Astrocyte (in vitro differentiated cells and primary cell): ENCODE data around the gene EHD1. TPM values are rescaled to one million over a fixed set of nuclear protein-coding genes. Genes with fewer than 3 reads are reported as not detected.
"Not testable (repeated sequence)": the region's sequence is repeated elsewhere in the genome, so short reads cannot be mapped to it uniquely, and the experiment has no call there.

Source experiments
- DNase-seq: peaks from one replicate; pipeline ENCODE4 v3.0.0-alpha.2; 2010; ENCODE audit warnings: low read depth
- FAIRE-seq: peaks from 2 replicates; lab custom pipeline; 2011; peaks lifted over from hg19 to GRCh38; lab: Jason Lieb, UNC
- H2AFZ ChIP-seq: 2 replicates; pipeline ENCODE4 v1.6.0; 2012; ENCODE audit warnings: low read depth, low read length, inconsistent platforms
- H3K27ac ChIP-seq: 2 replicates; pipeline ENCODE4 v1.5.1; 2011; ENCODE audit warnings: low read depth, low read length, inconsistent platforms
- H3K27me3 ChIP-seq: 2 replicates; pipeline ENCODE4 v1.6.0; 2011; ENCODE audit warnings: low read length, inconsistent platforms; ENCODE audit not compliant: insufficient read depth
- H3K36me3 ChIP-seq: 2 replicates; pipeline ENCODE4 v1.5.1; 2011; ENCODE audit warnings: low read length, inconsistent platforms; ENCODE audit not compliant: insufficient read depth
- H3K4me1 ChIP-seq: 2 replicates; pipeline ENCODE4 v1.5.1; 2011; ENCODE audit warnings: low read length, inconsistent platforms; ENCODE audit not compliant: insufficient read depth
- H3K4me2 ChIP-seq: 2 replicates; pipeline ENCODE4 v1.6.0; 2012; ENCODE audit warnings: low read length, inconsistent platforms
- H3K4me3 ChIP-seq: 2 replicates; pipeline ENCODE4 v1.5.1; 2011; ENCODE audit warnings: low read depth, mild to moderate bottlenecking, low read length, inconsistent platforms; ENCODE audit not compliant: insufficient read depth
- H3K79me2 ChIP-seq: 2 replicates; pipeline ENCODE4 v1.6.0; 2012; ENCODE audit warnings: mild to moderate bottlenecking, low read length, inconsistent platforms; ENCODE audit not compliant: insufficient read depth
- H3K9ac ChIP-seq: 2 replicates; pipeline ENCODE4 v1.6.0; 2012; ENCODE audit warnings: mild to moderate bottlenecking, low read length, inconsistent platforms
- H3K9me3 ChIP-seq: 2 replicates; pipeline ENCODE4 v1.5.1; 2012; ENCODE audit warnings: low read depth, mild to moderate bottlenecking, low read length, inconsistent platforms; ENCODE audit not compliant: insufficient read depth
- H4K20me1 ChIP-seq: 2 replicates; pipeline ENCODE4 v1.6.0; 2012; ENCODE audit warnings: low read length, inconsistent platforms; ENCODE audit not compliant: insufficient read depth
- H3K27ac Mint-ChIP-seq: one replicate; pipeline ENCODE4 v1.8.0; 2021; ENCODE audit warnings: mild to moderate bottlenecking, mixed read lengths; ENCODE audit not compliant: unreplicated experiment
- H3K27me3 Mint-ChIP-seq: one replicate; pipeline ENCODE4 v1.8.0; 2021; ENCODE audit warnings: low read depth, mixed read lengths; ENCODE audit not compliant: unreplicated experiment
- H3K36me3 Mint-ChIP-seq: one replicate; pipeline ENCODE4 v1.8.0; 2021; ENCODE audit warnings: low read depth, mixed read lengths; ENCODE audit not compliant: unreplicated experiment
- H3K4me1 Mint-ChIP-seq: one replicate; pipeline ENCODE4 v1.8.0; 2021; ENCODE audit warnings: low read depth, mixed read lengths; ENCODE audit not compliant: unreplicated experiment
- H3K4me3 Mint-ChIP-seq: one replicate; pipeline ENCODE4 v1.8.0; 2021; ENCODE audit warnings: mild to moderate bottlenecking, moderate library complexity, mixed read lengths; ENCODE audit not compliant: unreplicated experiment
- H3K9me3 Mint-ChIP-seq: one replicate; pipeline ENCODE4 v1.8.0; 2021; ENCODE audit warnings: mild to moderate bottlenecking, mixed read lengths; ENCODE audit not compliant: unreplicated experiment
- EZH2 ChIP-seq: IDR thresholded peaks from 2 replicates; pipeline ENCODE4 v1.6.1; 2012; ENCODE audit warnings: mild to moderate bottlenecking, low read length, inconsistent platforms; ENCODE audit not compliant: insufficient read depth
- total RNA-seq: library from RNA; stranded (reverse); gene quantifications from 2 replicates; pipeline ENCODE4 v1.2.1, GENCODE V29; 2021
- TF ChIP-seq, protein P1 (sequence below): IDR thresholded peaks from 2 replicates; pipeline ENCODE4 v1.5.1; 2011; ENCODE audit warnings: low read depth, mild to moderate bottlenecking, inconsistent platforms, low read length, moderate library complexity; ENCODE audit not compliant: insufficient read depth

EHD1 gene
- total RNA-seq, 1 donor from 2014 or later = 201 TPM

DNA sequence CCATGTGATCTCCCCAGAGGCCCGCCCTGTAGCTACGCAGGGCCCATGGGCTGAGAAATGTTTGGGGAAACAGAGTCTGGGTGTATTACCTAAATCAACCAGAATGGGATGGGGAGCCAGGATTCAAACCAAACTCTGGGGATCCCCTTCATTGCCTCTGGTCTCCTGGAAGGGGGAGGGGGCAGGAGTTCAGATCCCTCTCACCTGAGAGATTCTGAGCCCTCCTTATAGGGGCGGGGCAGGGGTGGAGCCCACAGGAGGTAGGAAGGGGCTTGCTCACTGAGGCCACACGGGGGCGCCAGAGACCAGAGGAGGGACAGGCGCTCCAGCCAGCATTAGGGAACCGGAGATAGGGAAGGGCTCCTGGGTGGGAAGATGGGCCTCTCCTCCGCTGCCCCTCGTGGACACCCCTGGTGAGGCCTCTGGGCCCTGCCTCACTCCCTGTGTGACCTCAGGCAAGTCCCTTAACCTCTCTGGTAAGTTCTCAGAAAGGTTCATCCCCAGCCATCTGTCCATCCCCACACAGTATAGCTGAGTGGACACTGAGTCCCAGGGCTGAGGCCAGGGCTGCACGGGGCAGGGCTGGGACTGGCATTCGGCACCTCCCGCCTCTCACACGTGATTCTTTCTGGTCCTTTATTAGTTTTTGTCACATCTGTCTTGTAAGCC is 31.3 kb downstream of the EHD1 start:
- peaks cover 11% of the 10 kb centered on the region for H3K4me1 ChIP-seq
- H3K9ac ChIP-seq = no peak overlapping the region
- no peaks in the 10 kb centered on the region for H3K36me3 ChIP-seq
- H3K27me3 ChIP-seq = no peaks in the 10 kb centered on the region
- H3K27me3 Mint-ChIP-seq = no peaks in the 10 kb centered on the region
- H3K4me1 Mint-ChIP-seq = peaks cover 5% of the 10 kb centered on the region
- DNase-seq (peak; percentile 47), FAIRE-seq (no peak)
- H3K4me2 ChIP-seq = no peak overlapping the region
- H2AFZ ChIP-seq = no peak overlapping the region
- TF ChIP-seq, protein P1, sequence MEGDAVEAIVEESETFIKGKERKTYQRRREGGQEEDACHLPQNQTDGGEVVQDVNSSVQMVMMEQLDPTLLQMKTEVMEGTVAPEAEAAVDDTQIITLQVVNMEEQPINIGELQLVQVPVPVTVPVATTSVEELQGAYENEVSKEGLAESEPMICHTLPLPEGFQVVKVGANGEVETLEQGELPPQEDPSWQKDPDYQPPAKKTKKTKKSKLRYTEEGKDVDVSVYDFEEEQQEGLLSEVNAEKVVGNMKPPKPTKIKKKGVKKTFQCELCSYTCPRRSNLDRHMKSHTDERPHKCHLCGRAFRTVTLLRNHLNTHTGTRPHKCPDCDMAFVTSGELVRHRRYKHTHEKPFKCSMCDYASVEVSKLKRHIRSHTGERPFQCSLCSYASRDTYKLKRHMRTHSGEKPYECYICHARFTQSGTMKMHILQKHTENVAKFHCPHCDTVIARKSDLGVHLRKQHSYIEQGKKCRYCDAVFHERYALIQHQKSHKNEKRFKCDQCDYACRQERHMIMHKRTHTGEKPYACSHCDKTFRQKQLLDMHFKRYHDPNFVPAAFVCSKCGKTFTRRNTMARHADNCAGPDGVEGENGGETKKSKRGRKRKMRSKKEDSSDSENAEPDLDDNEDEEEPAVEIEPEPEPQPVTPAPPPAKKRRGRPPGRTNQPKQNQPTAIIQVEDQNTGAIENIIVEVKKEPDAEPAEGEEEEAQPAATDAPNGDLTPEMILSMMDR = peak; percentile 65
- no peak for TF ChIP-seq EZH2
- no peaks in the 10 kb centered on the region for H3K79me2 ChIP-seq
- no peak overlapping the region for H3K27ac Mint-ChIP-seq
- no peak overlapping the region for H3K4me3 ChIP-seq
- H3K4me3 Mint-ChIP-seq = no peak overlapping the region
- H3K27ac ChIP-seq = no peak overlapping the region
- no peaks in the 10 kb centered on the region for H3K9me3 ChIP-seq
- H4K20me1 ChIP-seq = no peaks in the 10 kb centered on the region
- no peaks in the 10 kb centered on the region for H3K9me3 Mint-ChIP-seq
- H3K36me3 Mint-ChIP-seq = no peaks in the 10 kb centered on the region

DNA sequence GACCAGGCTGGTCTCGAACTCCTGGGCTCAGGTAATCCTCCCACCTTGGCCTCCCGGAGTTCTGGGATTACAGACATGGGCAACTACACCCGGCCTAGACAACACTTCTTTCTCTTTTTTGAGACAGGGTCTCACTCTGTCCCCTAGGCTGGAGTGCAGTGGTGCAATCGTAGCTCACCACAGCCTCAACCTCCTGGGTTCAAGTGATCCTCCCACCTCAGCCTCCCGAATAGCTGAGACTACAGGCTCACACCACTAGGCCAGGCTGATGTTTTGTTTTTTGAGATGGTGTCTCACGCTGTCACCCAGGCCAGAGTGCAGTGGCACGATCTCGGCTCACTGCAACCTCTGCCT is 32.7 kb downstream of the EHD1 start:
- not testable (repeated sequence) for FAIRE-seq

DNA sequence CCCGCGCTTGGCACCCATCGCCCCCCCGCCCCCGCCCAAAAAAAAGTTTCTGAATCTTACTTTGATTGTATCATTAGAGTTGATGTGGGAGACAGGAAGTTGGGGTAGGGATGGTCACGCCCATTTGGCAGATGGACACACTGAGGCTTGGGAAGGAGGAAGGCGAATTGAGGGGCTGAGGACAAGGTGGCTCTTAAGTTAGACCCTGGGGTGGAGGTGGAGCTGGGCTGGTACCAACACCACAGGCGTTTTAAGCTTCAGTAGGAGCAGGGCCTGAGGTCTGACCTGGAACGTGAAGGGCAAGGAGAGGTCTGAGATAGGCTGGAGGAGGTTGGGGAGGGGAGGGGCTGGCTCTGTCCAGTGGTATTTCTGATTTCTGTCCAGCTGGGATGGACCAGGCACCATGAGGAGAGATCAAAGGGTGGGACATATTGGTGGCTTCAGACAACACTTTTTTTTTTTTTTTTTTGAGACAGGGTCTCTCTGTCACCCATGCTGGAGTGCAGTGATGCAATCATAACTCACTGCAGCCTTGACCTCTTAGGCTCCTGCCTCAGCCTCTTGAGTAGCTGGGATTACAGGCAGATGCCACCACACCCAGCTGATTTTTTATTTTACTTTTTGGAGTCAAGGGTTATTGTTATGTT is 33.2 kb downstream of the EHD1 start:
- FAIRE-seq = no peak
- Mint-ChIP-seq H3K9me3 (no peaks in the 10 kb centered on the region), H3K27ac (peak overlapping the region; percentile 88), H3K27me3 (peaks cover 2% of the 10 kb centered on the region), H3K4me3 (peak overlapping the region; percentile 77), H3K4me1 (peaks cover 5% of the 10 kb centered on the region), H3K36me3 (no peaks in the 10 kb centered on the region)
- DNase-seq = no peak
- H3K9ac ChIP-seq = no peak overlapping the region
- H3K4me1 ChIP-seq = peaks cover 5% of the 10 kb centered on the region
- no peaks in the 10 kb centered on the region for H3K36me3 ChIP-seq
- H3K4me2 ChIP-seq = peak overlapping the region; percentile 57
- no peaks in the 10 kb centered on the region for H3K27me3 ChIP-seq
- no peak overlapping the region for H3K27ac ChIP-seq
- H3K9me3 ChIP-seq = no peaks in the 10 kb centered on the region
- TF ChIP-seq, protein P1 = no peak
- no peak for TF ChIP-seq EZH2
- H2AFZ ChIP-seq = no peak overlapping the region
- H4K20me1 ChIP-seq = no peaks in the 10 kb centered on the region
- no peaks in the 10 kb centered on the region for H3K79me2 ChIP-seq
- H3K4me3 ChIP-seq = no peak overlapping the region

More for the DNA sequence above, 32.7 kb downstream of the EHD1 start:
- not testable (repeated sequence) for H3K36me3 Mint-ChIP-seq, DNase-seq, H3K27ac Mint-ChIP-seq, H3K9me3 ChIP-seq, H3K27ac ChIP-seq, H3K9ac ChIP-seq, H3K79me2 ChIP-seq, H3K36me3 ChIP-seq, H3K9me3 Mint-ChIP-seq, H3K4me3 Mint-ChIP-seq, H3K4me3 ChIP-seq, H2AFZ ChIP-seq, H3K27me3 ChIP-seq, H3K4me2 ChIP-seq, H3K27me3 Mint-ChIP-seq, H3K4me1 Mint-ChIP-seq, H3K4me1 ChIP-seq, H4K20me1 ChIP-seq
